22Rv1 (cell line): Measurements from ENCODE around the gene XIRP1.

Experiments used
- CTCF ChIP-seq: fragments of 450-650 bp; IDR thresholded peaks from 2 replicates; pipeline ENCODE4 v1.5.1; 2017; ENCODE audit warnings: mild to moderate bottlenecking
- ZFX ChIP-seq: fragments of 450-650 bp; IDR thresholded peaks from 2 replicates; pipeline ENCODE4 v1.6.1; 2017; ENCODE audit warnings: antibody characterized with exemption, borderline replicate concordance

DNA sequence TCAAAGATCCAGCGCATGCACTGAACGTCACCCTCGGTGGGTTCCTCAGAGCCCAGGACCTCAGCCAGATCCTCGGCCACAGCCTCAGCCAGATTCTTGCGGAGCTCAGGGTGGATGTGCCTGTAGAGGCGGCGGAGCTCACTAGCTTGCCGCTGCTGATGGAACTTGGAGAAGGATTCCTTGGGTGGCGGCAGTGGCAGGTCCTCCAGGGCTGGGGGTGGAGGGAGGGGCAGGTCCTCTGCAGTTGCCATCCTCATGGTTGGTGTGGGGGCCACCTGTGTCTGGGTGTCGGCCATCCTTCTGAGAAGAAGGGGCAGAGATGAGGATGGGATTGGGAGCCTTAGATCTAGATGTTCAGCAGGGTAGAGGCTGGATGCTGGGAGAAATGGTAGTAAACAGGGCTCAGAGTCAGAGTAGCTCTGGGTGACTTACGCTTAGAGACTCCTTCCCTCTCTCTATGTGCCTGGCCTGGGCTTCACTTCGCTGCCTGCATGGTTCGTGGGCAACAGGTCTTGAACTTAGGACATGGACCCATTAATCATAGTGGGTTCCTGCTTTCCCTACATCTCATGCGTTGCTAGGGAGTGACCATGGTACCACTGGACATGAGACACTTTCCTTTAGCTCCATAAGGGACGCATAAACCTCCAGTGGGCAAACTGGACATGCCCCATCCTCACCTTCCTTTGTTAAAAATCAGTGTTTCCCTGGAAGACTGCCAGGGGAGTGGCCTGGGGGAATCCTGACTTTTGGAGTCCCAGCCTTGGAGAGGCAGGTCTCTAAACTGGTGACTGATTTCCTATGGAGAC, 3.0 kb downstream of the XIRP1 start:
- TF ChIP-seq CTCF (no peak), ZFX (no peak)
